Stimulated activated CD4-positive, alpha-beta T cell treated with anti-CD3 and anti-CD28 coated beads, Interleukin-1b, Interleukin-23, amount 100 ng/mL, for 4 hours (primary cell): ENCODE results near the gene CCDC192.
"Not testable (repeated sequence)": the region's sequence is repeated elsewhere in the genome, so short reads cannot be mapped to it uniquely, and the experiment has no call there.

Experiments used
- DNase-seq, 2 donors: peaks; one replicate each; pipeline ENCODE4 v3.0.0-alpha.2; 2020; ENCODE audit warnings: low read depth in 2 of 2

CCDC192 gene

GRCh38 chr5:127699416-127699815, 3.8 kb upstream of the CCDC192 start:
- DNase-seq: no peak

- no peak for DNase-seq
Observed at GRCh38 chr5:127700237-127700766, 2.9 kb upstream of the CCDC192 start.

GRCh38 chr5:127702434-127702833, 757 bp upstream of the CCDC192 start:
- no peak for DNase-seq

- DNase-seq: no peak
Observed at GRCh38 chr5:127705120-127705892, 2.1 kb downstream of the CCDC192 start.

GRCh38 chr5:127706691-127707090, 3.5 kb downstream of the CCDC192 start:
- DNase-seq: no peak

- DNase-seq: no peak
Observed at GRCh38 chr5:127707209-127707608, 4.0 kb downstream of the CCDC192 start.

GRCh38 chr5:127713083-127713482, 9.9 kb downstream of the CCDC192 start:
- not testable (repeated sequence) for DNase-seq

GRCh38 chr5:127718181-127718580, 15.0 kb downstream of the CCDC192 start:
- no peak for DNase-seq

- DNase-seq: no peak
Observed at GRCh38 chr5:127723571-127723970, 20.4 kb downstream of the CCDC192 start.

- no peak for DNase-seq
Observed at GRCh38 chr5:127725673-127726072, 22.5 kb downstream of the CCDC192 start.

- no peak for DNase-seq
Observed at GRCh38 chr5:127732963-127733362, 29.8 kb downstream of the CCDC192 start.

- DNase-seq: not testable (repeated sequence)
Observed at GRCh38 chr5:127739348-127739747, 36.2 kb downstream of the CCDC192 start.

GRCh38 chr5:127739807-127740384, 36.7 kb downstream of the CCDC192 start:
- DNase-seq: no peak

GRCh38 chr5:127741412-127741811, 38.2 kb downstream of the CCDC192 start:
- DNase-seq: no peak

- DNase-seq: no peak
Observed at GRCh38 chr5:127744241-127744640, 41.0 kb downstream of the CCDC192 start.

- DNase-seq: no peak
Observed at GRCh38 chr5:127746756-127747155, 43.6 kb downstream of the CCDC192 start.

GRCh38 chr5:127752503-127753265, 49.5 kb downstream of the CCDC192 start:
- DNase-seq: not testable (repeated sequence)

- no peak for DNase-seq
Observed at GRCh38 chr5:127754259-127754658, 51.1 kb downstream of the CCDC192 start.

GRCh38 chr5:127754706-127755105, 51.5 kb downstream of the CCDC192 start:
- DNase-seq: no peak

GRCh38 chr5:127757576-127757975, 54.4 kb downstream of the CCDC192 start:
- DNase-seq: no peak

GRCh38 chr5:127758766-127759283, 55.6 kb downstream of the CCDC192 start:
- no peak for DNase-seq

GRCh38 chr5:127761869-127762268, 58.7 kb downstream of the CCDC192 start:
- no peak for DNase-seq
